Measurements from ENCODE around the gene MRPL43.

DNA sequence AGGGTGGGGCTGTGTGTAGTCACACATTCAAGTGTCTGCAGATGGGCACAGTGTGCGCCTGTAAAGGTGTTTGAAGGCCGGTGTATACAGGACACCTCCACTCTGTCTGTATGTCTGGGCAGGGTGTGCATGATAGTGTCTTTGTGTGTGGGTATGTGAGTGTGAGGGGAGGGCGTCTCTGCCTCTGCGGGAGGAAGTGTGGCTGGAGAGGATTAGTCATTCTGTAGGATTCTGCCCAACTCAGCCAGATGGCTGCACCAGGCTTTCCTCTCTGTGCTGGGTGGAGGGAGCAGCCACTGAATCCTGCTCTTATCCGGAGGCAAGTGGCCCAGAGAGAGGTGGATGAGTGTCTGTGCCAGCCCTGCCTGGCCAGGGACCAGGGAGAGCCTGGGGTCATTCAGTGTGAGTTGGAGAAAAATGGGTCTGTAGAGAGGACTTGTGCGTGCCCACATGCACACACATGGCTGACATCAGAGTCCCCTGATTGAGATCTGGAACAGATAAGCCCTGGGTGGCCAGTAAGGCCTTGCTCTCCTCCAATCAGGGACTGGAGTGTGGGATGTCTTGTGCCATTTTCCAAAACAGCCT is 45.4 kb upstream of the MRPL43 start:
- TF ChIP-seq, protein P1, sequence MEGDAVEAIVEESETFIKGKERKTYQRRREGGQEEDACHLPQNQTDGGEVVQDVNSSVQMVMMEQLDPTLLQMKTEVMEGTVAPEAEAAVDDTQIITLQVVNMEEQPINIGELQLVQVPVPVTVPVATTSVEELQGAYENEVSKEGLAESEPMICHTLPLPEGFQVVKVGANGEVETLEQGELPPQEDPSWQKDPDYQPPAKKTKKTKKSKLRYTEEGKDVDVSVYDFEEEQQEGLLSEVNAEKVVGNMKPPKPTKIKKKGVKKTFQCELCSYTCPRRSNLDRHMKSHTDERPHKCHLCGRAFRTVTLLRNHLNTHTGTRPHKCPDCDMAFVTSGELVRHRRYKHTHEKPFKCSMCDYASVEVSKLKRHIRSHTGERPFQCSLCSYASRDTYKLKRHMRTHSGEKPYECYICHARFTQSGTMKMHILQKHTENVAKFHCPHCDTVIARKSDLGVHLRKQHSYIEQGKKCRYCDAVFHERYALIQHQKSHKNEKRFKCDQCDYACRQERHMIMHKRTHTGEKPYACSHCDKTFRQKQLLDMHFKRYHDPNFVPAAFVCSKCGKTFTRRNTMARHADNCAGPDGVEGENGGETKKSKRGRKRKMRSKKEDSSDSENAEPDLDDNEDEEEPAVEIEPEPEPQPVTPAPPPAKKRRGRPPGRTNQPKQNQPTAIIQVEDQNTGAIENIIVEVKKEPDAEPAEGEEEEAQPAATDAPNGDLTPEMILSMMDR (IDR thresholded peaks at IDR 0.05) = no peak
- TF ChIP-seq POLR2A (IDR thresholded peaks at IDR 0.05) = no peak
- TF ChIP-seq EP300 (IDR thresholded peaks at IDR 0.05; ENCODE audit: low read depth) = no peak
- TF ChIP-seq POLR2AphosphoS5 (IDR thresholded peaks at IDR 0.05) = peak in 2 of 3 donors; percentile 3 to 28
